ENCODE results near the gene PCCA.

GRCh38 chr13:100128838-100129237, 39.9 kb downstream of the PCCA start:
- no peak for TF ChIP-seq CTCF (IDR thresholded peaks at IDR 0.05)
- TF ChIP-seq POLR2A (IDR thresholded peaks at IDR 0.05) = no peak
- no peak for TF ChIP-seq EP300 (IDR thresholded peaks at IDR 0.05)

Measured in tibial nerve (tissue), 4 donors.